Activated CD8-positive, alpha-beta T cell treated with anti-CD3 and anti-CD28 coated beads, Interleukin-2, amount 10 ng/mL, durations not matched to agents 7 days and 5 days (primary cell): ENCODE measurements around the gene STK4. TPM values are rescaled to one million over a fixed set of nuclear protein-coding genes. Genes with fewer than 3 reads are reported as not detected.

Experiments
- ATAC-seq: fragments of 150-1000 bp; cut with Tn5 transposase; one replicate; pipeline ENCODE4 v1.10.0; 2021; ENCODE audit warnings: moderate library complexity
- CTCF ChIA-PET: fragments of 350-600 bp; sonication (Branson Sonifier 250); formaldehyde crosslinking; loops from one replicate; lab custom pipeline; 2021; ENCODE audit warnings: antibody characterized with exemption; lab: Charles Lee
- POLR2A ChIA-PET: fragments of 350-600 bp; sonication (Branson Sonifier 250); formaldehyde crosslinking; loops from one replicate; lab custom pipeline; 2021; ENCODE audit warnings: antibody characterized with exemption; lab: Charles Lee
- DNase-seq: peaks from one replicate; pipeline ENCODE4 v3.0.0-alpha.2; 2020
- H3K27ac Mint-ChIP-seq: one replicate; pipeline ENCODE4 v1.8.0; 2021; ENCODE audit warnings: mild to moderate bottlenecking, mixed read lengths
- H3K27me3 Mint-ChIP-seq: one replicate; pipeline ENCODE4 v1.8.0; 2021; ENCODE audit warnings: low read depth, mixed read lengths
- H3K36me3 Mint-ChIP-seq: one replicate; pipeline ENCODE4 v1.8.0; 2021; ENCODE audit warnings: low read depth, mixed read lengths
- H3K4me1 Mint-ChIP-seq: one replicate; pipeline ENCODE4 v1.8.0; 2021; ENCODE audit warnings: low read depth, mixed read lengths
- H3K4me3 Mint-ChIP-seq: one replicate; pipeline ENCODE4 v1.8.0; 2021; ENCODE audit warnings: mild to moderate bottlenecking, mixed read lengths
- H3K9me3 Mint-ChIP-seq: one replicate; pipeline ENCODE4 v1.8.0; 2022; ENCODE audit warnings: mixed read lengths; ENCODE audit not compliant: insufficient read depth
- total RNA-seq, 2 experiments: library from RNA; stranded (reverse); gene quantifications; one replicate each; pipeline ENCODE4 v1.2.3, GENCODE V29; 2021

The STK4 gene
- total RNA-seq, 2 experiments from 2014 or later, result 159 to 164 TPM

- Mint-ChIP-seq H3K27ac (no peak within 1 kb of the TSS), H3K4me3 (no peak within 1 kb of the TSS), H3K27me3 (peaks cover 53% of the 10 kb centered on the region), H3K36me3 (peaks cover 2% of the 10 kb centered on the region), H3K4me1 (peaks cover 17% of the 10 kb centered on the region), H3K9me3 (no peaks in the 10 kb centered on the region)
- POLR2A ChIA-PET, result no interaction called here
- ATAC-seq (no peak), DNase-seq (no peak)
- CTCF ChIA-PET, result interaction anchor here (0.7 to 15.3 kb wide), 7 partner anchors 9 to 336 kb away, joined by 3 to 489 read pairs (median 3); partner anchors contain the start of gene WFDC5
Observed at GRCh38 chr20:45100563-45101245, 134.4 kb downstream of the STK4 start, which contains the start of gene KCNS1. Gene KCNS1 (minus strand): TSS chr20:45101127. CDS start chr20:45099236, 1,891 bp downstream.

GRCh38 chr20:45101333-45101850 is 135.1 kb downstream of the STK4 start:
- no peak overlapping the region for H3K4me3 Mint-ChIP-seq
- CTCF ChIA-PET, result interaction anchor here (7.2 to 15.3 kb wide), 3 partner anchors 8 to 191 kb away, joined by 100 to 489 read pairs (median 144); partner anchors contain the start of gene WFDC5
- ATAC-seq (no peak), DNase-seq (no peak)
- no peak overlapping the region for H3K27ac Mint-ChIP-seq
- peaks cover 2% of the 10 kb centered on the region for H3K36me3 Mint-ChIP-seq
- peaks cover 17% of the 10 kb centered on the region for H3K4me1 Mint-ChIP-seq
- POLR2A ChIA-PET, result no interaction called here
- H3K27me3 Mint-ChIP-seq, result peaks cover 51% of the 10 kb centered on the region
- H3K9me3 Mint-ChIP-seq, result no peaks in the 10 kb centered on the region

- ATAC-seq, result no peak
- POLR2A ChIA-PET, result no interaction called here
- peaks cover 11% of the 10 kb centered on the region for H3K4me1 Mint-ChIP-seq
- peaks cover 50% of the 10 kb centered on the region for H3K27me3 Mint-ChIP-seq
- no peak for DNase-seq
- no peaks in the 10 kb centered on the region for H3K36me3 Mint-ChIP-seq
- no peaks in the 10 kb centered on the region for H3K9me3 Mint-ChIP-seq
- CTCF ChIA-PET, result interaction anchor here (1.5 to 15.3 kb wide), 2 partner anchors 8 to 57 kb away, joined by 3 to 489 read pairs; no protein-coding TSS in a partner anchor
- H3K27ac Mint-ChIP-seq, result no peak overlapping the region
- H3K4me3 Mint-ChIP-seq, result no peak overlapping the region
Observed at GRCh38 chr20:45103072-45103471, 136.8 kb downstream of the STK4 start.

GRCh38 chr20:45104786-45105185 is 138.5 kb downstream of the STK4 start:
- no peak overlapping the region for H3K27ac Mint-ChIP-seq
- peaks cover 4% of the 10 kb centered on the region for H3K4me1 Mint-ChIP-seq
- H3K9me3 Mint-ChIP-seq, result no peaks in the 10 kb centered on the region
- no peak overlapping the region for H3K4me3 Mint-ChIP-seq
- no peaks in the 10 kb centered on the region for H3K36me3 Mint-ChIP-seq
- POLR2A ChIA-PET, result no interaction called here
- CTCF ChIA-PET, result interaction anchor here (0.9 to 15.3 kb wide), 4 partner anchors 8 to 189 kb away, joined by 3 to 489 read pairs (median 75); partner anchors contain the start of gene KCNS1
- ATAC-seq (no peak), DNase-seq (no peak)
- H3K27me3 Mint-ChIP-seq, result peaks cover 37% of the 10 kb centered on the region

DNA sequence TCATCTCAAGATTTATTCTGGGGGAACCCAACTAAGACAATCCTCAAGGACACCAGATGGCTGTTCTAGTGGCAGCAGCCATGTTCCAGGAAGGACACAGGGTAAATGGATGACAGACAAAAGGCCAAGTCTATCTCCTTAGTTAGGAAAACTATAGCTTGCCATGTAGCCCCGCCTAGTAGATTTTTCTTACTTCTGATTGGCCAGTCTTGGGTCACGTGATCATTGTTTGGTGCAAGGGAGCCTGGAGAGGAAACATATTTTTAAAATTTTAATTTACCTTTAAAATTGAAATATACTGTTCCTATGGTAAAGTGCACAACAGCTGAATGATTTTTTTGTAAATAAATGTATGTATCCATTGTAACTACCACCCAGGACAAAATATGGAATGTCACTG is 139.0 kb downstream of the STK4 start:
- Mint-ChIP-seq H3K4me1 (peaks cover 4% of the 10 kb centered on the region), H3K9me3 (no peaks in the 10 kb centered on the region), H3K27ac (no peak overlapping the region), H3K4me3 (no peak overlapping the region), H3K27me3 (peaks cover 32% of the 10 kb centered on the region), H3K36me3 (no peaks in the 10 kb centered on the region)
- ChIA-PET POLR2A (no interaction called here), CTCF (interaction anchor here (1.1 to 11.6 kb wide), 4 partner anchors 8 to 187 kb away, joined by 3 to 144 read pairs (median 8); partner anchors contain the start of gene KCNS1)
- no peak for ATAC-seq
- no peak for DNase-seq

- H3K36me3 Mint-ChIP-seq, result no peaks in the 10 kb centered on the region
- H3K4me1 Mint-ChIP-seq, result no peaks in the 10 kb centered on the region
- H3K27ac Mint-ChIP-seq, result no peak overlapping the region
- no peak for DNase-seq
- no peak for ATAC-seq
- ChIA-PET POLR2A (no interaction called here), CTCF (interaction anchor here (1.1 to 11.6 kb wide), 4 partner anchors 12 to 425 kb away, joined by 3 to 144 read pairs (median 28); partner anchors contain the start of gene KCNS1)
- H3K9me3 Mint-ChIP-seq, result no peaks in the 10 kb centered on the region
- H3K4me3 Mint-ChIP-seq, result no peak overlapping the region
- H3K27me3 Mint-ChIP-seq, result peaks cover 17% of the 10 kb centered on the region
Observed at GRCh38 chr20:45109634-45110033, 143.3 kb downstream of the STK4 start.

- POLR2A ChIA-PET, result no interaction called here
Observed at GRCh38 chr20:45110301-45110700, 144.0 kb downstream of the STK4 start.

GRCh38 chr20:45111285-45111684 is 145.0 kb downstream of the STK4 start:
- POLR2A ChIA-PET, result interaction anchor here (1.6 kb wide), 1 partner anchor 14 kb away, joined by 4 read pairs; no protein-coding TSS in a partner anchor
- H3K4me3 Mint-ChIP-seq, result no peak overlapping the region
- peaks cover 5% of the 10 kb centered on the region for H3K4me1 Mint-ChIP-seq
- no peaks in the 10 kb centered on the region for H3K36me3 Mint-ChIP-seq
- DNase-seq (no peak), ATAC-seq (no peak)
- H3K27me3 Mint-ChIP-seq, result peaks cover 14% of the 10 kb centered on the region
- no peaks in the 10 kb centered on the region for H3K9me3 Mint-ChIP-seq
- H3K27ac Mint-ChIP-seq, result no peak overlapping the region
- CTCF ChIA-PET, result interaction anchor here (0.8 to 11.6 kb wide), 15 partner anchors 8 to 182 kb away, joined by 3 to 144 read pairs (median 5); partner anchors contain the start of gene KCNS1

More at GRCh38 chr20:45110301-45110700, 144.0 kb downstream of the STK4 start:
- H3K4me1 Mint-ChIP-seq, result peaks cover 5% of the 10 kb centered on the region
- no peaks in the 10 kb centered on the region for H3K9me3 Mint-ChIP-seq
- no peak for DNase-seq
- no peak overlapping the region for H3K27ac Mint-ChIP-seq
- H3K4me3 Mint-ChIP-seq, result no peak overlapping the region
- CTCF ChIA-PET, result interaction anchor here (1.1 to 11.6 kb wide), 5 partner anchors 13 to 426 kb away, joined by 3 to 144 read pairs (median 14); partner anchors contain the start of gene KCNS1
- ATAC-seq, result no peak
- H3K27me3 Mint-ChIP-seq, result peaks cover 14% of the 10 kb centered on the region
- no peaks in the 10 kb centered on the region for H3K36me3 Mint-ChIP-seq

DNA sequence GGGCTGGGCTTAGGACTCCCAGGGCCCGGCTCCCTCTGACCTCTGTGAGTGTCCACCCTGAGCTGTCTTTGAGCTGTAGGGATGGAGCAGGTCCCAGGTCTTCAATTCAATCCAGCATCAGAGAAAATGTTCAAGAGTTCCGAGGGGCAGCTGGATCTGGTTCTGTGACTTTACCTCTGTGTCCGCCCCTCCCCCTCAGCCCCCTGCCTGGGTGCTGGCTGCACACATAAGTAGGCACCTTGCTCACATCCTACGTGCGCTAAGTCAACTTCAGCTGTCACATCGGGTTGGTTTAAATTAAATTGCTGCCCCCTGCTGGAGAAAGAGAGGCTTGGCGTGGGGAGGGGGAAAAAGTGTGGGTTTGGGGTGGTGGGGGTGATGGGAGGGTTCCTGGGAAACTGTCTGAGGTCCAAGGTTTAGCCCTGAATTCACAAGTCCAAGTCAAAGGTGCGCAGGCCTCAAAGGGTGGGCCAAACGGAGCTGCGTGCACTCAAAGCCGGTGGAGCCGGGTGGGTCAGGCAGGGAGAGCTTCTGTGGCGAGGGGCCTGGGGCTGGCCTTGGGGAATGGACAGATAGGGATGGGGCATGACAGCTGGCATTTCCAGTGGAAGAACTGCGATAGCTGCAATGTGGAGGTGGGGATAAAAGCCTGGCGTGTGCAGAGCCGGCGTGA is 145.6 kb downstream of the STK4 start:
- no peaks in the 10 kb centered on the region for H3K36me3 Mint-ChIP-seq
- H3K27ac Mint-ChIP-seq, result no peak overlapping the region
- H3K4me1 Mint-ChIP-seq, result peaks cover 5% of the 10 kb centered on the region
- DNase-seq (no peak), ATAC-seq (no peak)
- H3K4me3 Mint-ChIP-seq, result no peak overlapping the region
- CTCF ChIA-PET, result interaction anchor here (0.6 to 11.6 kb wide), 22 partner anchors 8 to 182 kb away, joined by 3 to 144 read pairs (median 5); partner anchors contain the start of genes KCNS1 and WFDC12
- peaks cover 12% of the 10 kb centered on the region for H3K27me3 Mint-ChIP-seq
- POLR2A ChIA-PET, result interaction anchor here (0.5 to 1.6 kb wide), 2 partner anchors 15 to 564 kb away, joined by 4 read pairs; no protein-coding TSS in a partner anchor
- H3K9me3 Mint-ChIP-seq, result no peaks in the 10 kb centered on the region

- no peaks in the 10 kb centered on the region for H3K9me3 Mint-ChIP-seq
- CTCF ChIA-PET, result interaction anchor here (1.0 to 11.6 kb wide), 17 partner anchors 8 to 181 kb away, joined by 3 to 144 read pairs (median 6); partner anchors contain the start of genes KCNS1 and WFDC12
- H3K4me1 Mint-ChIP-seq, result peaks cover 5% of the 10 kb centered on the region
- H3K27ac Mint-ChIP-seq, result no peak overlapping the region
- H3K36me3 Mint-ChIP-seq, result no peaks in the 10 kb centered on the region
- H3K27me3 Mint-ChIP-seq, result peaks cover 9% of the 10 kb centered on the region
- no peak for DNase-seq
- POLR2A ChIA-PET, result interaction anchor here (1.6 kb wide), 1 partner anchor 16 kb away, joined by 4 read pairs; no protein-coding TSS in a partner anchor
- no peak for ATAC-seq
- H3K4me3 Mint-ChIP-seq, result no peak overlapping the region
Observed at GRCh38 chr20:45112754-45113153, 146.4 kb downstream of the STK4 start.

GRCh38 chr20:45113865-45114264 is 147.6 kb downstream of the STK4 start:
- POLR2A ChIA-PET, result no interaction called here
- CTCF ChIA-PET, result interaction anchor here (0.6 to 11.6 kb wide), 9 partner anchors 10 to 180 kb away, joined by 3 to 144 read pairs (median 5); partner anchors contain the start of gene KCNS1
- Mint-ChIP-seq H3K36me3 (no peaks in the 10 kb centered on the region), H3K9me3 (no peaks in the 10 kb centered on the region), H3K4me1 (peaks cover 5% of the 10 kb centered on the region), H3K27ac (no peak overlapping the region), H3K27me3 (peaks cover 7% of the 10 kb centered on the region), H3K4me3 (no peak overlapping the region)
- no peak for DNase-seq
- no peak for ATAC-seq
